ENCODE results near the gene MAPRE3.
A peak's percentile ranks its signal among the peaks of the same experiment; 100 is the strongest.

MAPRE3 gene

GRCh38 chr2:27001950-27002349 lies 31.5 kb downstream of the MAPRE3 start:
- no peak overlapping the region for H3K27ac ChIP-seq (ENCODE audit: low read depth, low read length, severe bottlenecking)
- peaks cover 11% of the 10 kb centered on the region for H3K4me1 ChIP-seq (ENCODE audit: control insufficient read depth, insufficient read depth, low read length, poor library complexity, severe bottlenecking)
- WGBS, 2 experiments (ENCODE audit: insufficient coverage in 2 of 2) = 52 to 86% methylated on average over 3 to 4 of the region's 5 CpGs
- no peaks in the 10 kb centered on the region for H3K9me3 ChIP-seq (ENCODE audit: control insufficient read depth, low read length)
- H3K36me3 ChIP-seq (ENCODE audit: control insufficient read depth, insufficient read depth, low read length) = no peaks in the 10 kb centered on the region
- H3K4me3 ChIP-seq (ENCODE audit: extremely low read depth, insufficient read depth, low read length, poor library complexity, severe bottlenecking) = no peak overlapping the region

GRCh38 chr2:27003007-27003406 lies 32.6 kb downstream of the MAPRE3 start:
- H3K4me3 ChIP-seq (ENCODE audit: extremely low read depth, insufficient read depth, low read length, poor library complexity, severe bottlenecking) = no peak overlapping the region
- WGBS, 2 experiments (ENCODE audit: insufficient coverage in 2 of 2) = 90 to 100% methylated on average over 1 to 3 of the region's 4 CpGs
- H3K4me1 ChIP-seq (ENCODE audit: control insufficient read depth, insufficient read depth, low read length, poor library complexity, severe bottlenecking) = peaks cover 19% of the 10 kb centered on the region
- no peaks in the 10 kb centered on the region for H3K9me3 ChIP-seq (ENCODE audit: control insufficient read depth, low read length)
- H3K27ac ChIP-seq (ENCODE audit: low read depth, low read length, severe bottlenecking) = no peak overlapping the region
- no peaks in the 10 kb centered on the region for H3K36me3 ChIP-seq (ENCODE audit: control insufficient read depth, insufficient read depth, low read length)

DNA sequence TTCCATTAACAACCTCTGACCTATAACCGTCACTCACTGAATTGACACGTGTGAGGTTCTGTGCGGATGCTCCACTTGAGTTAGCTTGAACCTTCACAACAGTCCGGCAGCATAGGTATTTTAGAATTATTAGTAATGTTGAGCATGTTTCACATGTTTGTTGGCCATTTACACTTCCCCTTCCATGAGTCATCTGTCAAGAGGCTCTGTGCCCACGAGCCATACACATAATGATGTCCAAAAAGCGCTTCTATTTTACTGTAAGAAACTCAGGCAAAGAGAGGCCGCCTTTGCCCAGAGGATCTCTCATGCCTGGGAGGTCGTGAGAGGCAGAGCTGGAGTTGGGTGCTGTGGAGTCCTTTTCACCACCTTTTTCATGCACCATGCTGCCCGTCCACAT lies 33.4 kb downstream of the MAPRE3 start:
- peaks cover 23% of the 10 kb centered on the region for H3K4me1 ChIP-seq (ENCODE audit: control insufficient read depth, insufficient read depth, low read length, poor library complexity, severe bottlenecking)
- WGBS, 2 experiments (ENCODE audit: insufficient coverage in 2 of 2) = 84 to 90% methylated on average over 4 to 6 of the region's 9 CpGs

GRCh38 chr2:27006602-27007415 lies 36.4 kb downstream of the MAPRE3 start:
- 75 to 82% methylated on average over 3 to 5 of the region's 6 CpGs for WGBS, 2 experiments (ENCODE audit: insufficient coverage in 2 of 2)
- Histone ChIP-seq H3K9me3 (ENCODE audit: control insufficient read depth, low read length) (peaks cover 3% of the 10 kb centered on the region), H3K4me3 (ENCODE audit: extremely low read depth, insufficient read depth, low read length, poor library complexity, severe bottlenecking) (no peak overlapping the region), H3K4me1 (ENCODE audit: control insufficient read depth, insufficient read depth, low read length, poor library complexity, severe bottlenecking) (peaks cover 33% of the 10 kb centered on the region), H3K27ac (ENCODE audit: low read depth, low read length, severe bottlenecking) (peak overlapping the region; percentile 76), H3K36me3 (ENCODE audit: control insufficient read depth, insufficient read depth, low read length) (no peaks in the 10 kb centered on the region)

More for the DNA sequence above, 33.4 kb downstream of the MAPRE3 start:
- Histone ChIP-seq H3K36me3 (ENCODE audit: control insufficient read depth, insufficient read depth, low read length) (no peaks in the 10 kb centered on the region), H3K4me3 (ENCODE audit: extremely low read depth, insufficient read depth, low read length, poor library complexity, severe bottlenecking) (no peak overlapping the region), H3K27ac (ENCODE audit: low read depth, low read length, severe bottlenecking) (no peak overlapping the region), H3K9me3 (ENCODE audit: control insufficient read depth, low read length) (peaks cover 3% of the 10 kb centered on the region)

GRCh38 chr2:27007416-27008374 lies 37.3 kb downstream of the MAPRE3 start:
- 60 to 67% methylated on average over 2 to 3 of the region's 8 CpGs for WGBS, 2 experiments (ENCODE audit: insufficient coverage in 2 of 2)
- Histone ChIP-seq H3K4me1 (ENCODE audit: control insufficient read depth, insufficient read depth, low read length, poor library complexity, severe bottlenecking) (peaks cover 33% of the 10 kb centered on the region), H3K36me3 (ENCODE audit: control insufficient read depth, insufficient read depth, low read length) (no peaks in the 10 kb centered on the region), H3K4me3 (ENCODE audit: extremely low read depth, insufficient read depth, low read length, poor library complexity, severe bottlenecking) (no peak overlapping the region), H3K9me3 (ENCODE audit: control insufficient read depth, low read length) (peaks cover 3% of the 10 kb centered on the region), H3K27ac (ENCODE audit: low read depth, low read length, severe bottlenecking) (peak overlapping the region; percentile 76)

DNA sequence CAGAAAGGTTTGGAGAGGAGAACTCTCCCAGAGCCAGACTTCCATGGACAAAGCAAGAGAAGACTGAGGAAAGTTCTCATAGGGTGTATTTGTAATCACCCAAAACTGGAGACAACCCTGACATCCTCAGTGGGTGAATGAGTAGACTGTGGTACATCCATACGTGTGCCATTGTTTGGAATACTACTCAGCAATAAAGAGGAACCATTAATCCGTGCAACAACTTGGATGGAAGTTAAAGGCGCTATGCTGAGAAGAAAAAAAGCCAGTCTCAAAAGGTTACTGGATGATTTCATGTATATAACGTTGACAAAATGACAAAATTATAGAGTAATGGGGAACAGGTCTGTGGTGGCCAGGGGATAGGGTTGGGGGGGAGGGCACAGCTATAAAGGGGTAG lies 38.2 kb downstream of the MAPRE3 start:
- Histone ChIP-seq H3K9me3 (ENCODE audit: control insufficient read depth, low read length) (peaks cover 3% of the 10 kb centered on the region), H3K27ac (ENCODE audit: low read depth, low read length, severe bottlenecking) (no peak overlapping the region), H3K4me1 (ENCODE audit: control insufficient read depth, insufficient read depth, low read length, poor library complexity, severe bottlenecking) (peaks cover 31% of the 10 kb centered on the region), H3K4me3 (ENCODE audit: extremely low read depth, insufficient read depth, low read length, poor library complexity, severe bottlenecking) (no peak overlapping the region), H3K36me3 (ENCODE audit: control insufficient read depth, insufficient read depth, low read length) (no peaks in the 10 kb centered on the region)
- 96 to 97% methylated on average over 4 of the region's 4 CpGs for WGBS, 2 experiments (ENCODE audit: insufficient coverage in 2 of 2)

DNA sequence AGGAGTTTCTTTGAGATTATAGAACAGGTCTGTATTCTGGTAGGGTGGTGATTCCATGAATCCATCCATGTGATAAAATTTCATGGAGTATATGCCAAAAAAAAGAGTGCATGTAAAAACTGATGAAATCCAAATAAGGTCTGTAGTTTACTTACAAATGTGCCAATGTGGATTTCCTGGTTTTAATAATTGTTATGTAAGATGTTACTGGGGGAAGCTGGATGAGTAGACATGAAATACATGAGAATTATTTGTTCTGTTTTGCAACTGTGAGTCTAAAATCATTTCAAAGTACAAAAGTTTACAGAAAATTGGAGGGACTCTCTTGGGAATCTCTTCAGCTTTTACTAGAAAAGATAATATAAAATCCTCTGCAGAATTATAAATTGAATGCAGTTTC lies 38.6 kb downstream of the MAPRE3 start:
- peaks cover 27% of the 10 kb centered on the region for H3K4me1 ChIP-seq (ENCODE audit: control insufficient read depth, insufficient read depth, low read length, poor library complexity, severe bottlenecking)
- peaks cover 4% of the 10 kb centered on the region for H3K36me3 ChIP-seq (ENCODE audit: control insufficient read depth, insufficient read depth, low read length)
- H3K4me3 ChIP-seq (ENCODE audit: extremely low read depth, insufficient read depth, low read length, poor library complexity, severe bottlenecking) = no peak overlapping the region
- H3K9me3 ChIP-seq (ENCODE audit: control insufficient read depth, low read length) = peaks cover 3% of the 10 kb centered on the region
- no peak overlapping the region for H3K27ac ChIP-seq (ENCODE audit: low read depth, low read length, severe bottlenecking)

DNA sequence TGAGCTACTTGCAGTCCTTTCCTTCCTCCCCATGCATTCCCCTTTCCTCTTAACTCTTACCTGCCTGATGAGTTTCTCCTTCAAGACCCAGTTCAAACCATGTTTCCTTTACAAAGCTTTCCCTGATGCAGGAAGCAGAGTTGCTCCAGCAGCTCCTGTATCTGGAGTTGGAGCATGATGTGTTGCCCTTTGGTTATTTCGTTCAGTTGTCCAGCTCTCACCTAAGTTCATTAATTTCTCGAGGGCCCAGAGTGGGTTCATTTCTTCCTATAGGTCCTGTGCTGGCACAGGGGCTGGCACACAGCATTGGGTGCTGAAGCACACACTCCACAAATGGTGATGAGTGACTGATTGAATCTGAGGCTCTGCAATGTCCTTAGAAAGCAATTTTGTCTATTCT lies 39.3 kb downstream of the MAPRE3 start:
- WGBS, 2 experiments (ENCODE audit: insufficient coverage in 2 of 2) = 90% methylated on average over 2 of the region's 2 CpGs
- peaks cover 3% of the 10 kb centered on the region for H3K9me3 ChIP-seq (ENCODE audit: control insufficient read depth, low read length)
- H3K4me3 ChIP-seq (ENCODE audit: extremely low read depth, insufficient read depth, low read length, poor library complexity, severe bottlenecking) = no peak overlapping the region
- no peak overlapping the region for H3K27ac ChIP-seq (ENCODE audit: low read depth, low read length, severe bottlenecking)
- H3K4me1 ChIP-seq (ENCODE audit: control insufficient read depth, insufficient read depth, low read length, poor library complexity, severe bottlenecking) = peaks cover 24% of the 10 kb centered on the region
- peaks cover 10% of the 10 kb centered on the region for H3K36me3 ChIP-seq (ENCODE audit: control insufficient read depth, insufficient read depth, low read length)

- peaks cover 26% of the 10 kb centered on the region for H3K4me1 ChIP-seq (ENCODE audit: control insufficient read depth, insufficient read depth, low read length, poor library complexity, severe bottlenecking)
- peaks cover 3% of the 10 kb centered on the region for H3K9me3 ChIP-seq (ENCODE audit: control insufficient read depth, low read length)
- H3K4me3 ChIP-seq (ENCODE audit: extremely low read depth, insufficient read depth, low read length, poor library complexity, severe bottlenecking) = no peak overlapping the region
- 100% methylated on average over 2 of the region's 3 CpGs; no CpG with 5 or more reads in 1 of the 2 experiments for WGBS, 2 experiments (ENCODE audit: insufficient coverage in 2 of 2)
- peaks cover 11% of the 10 kb centered on the region for H3K36me3 ChIP-seq (ENCODE audit: control insufficient read depth, insufficient read depth, low read length)
- no peak overlapping the region for H3K27ac ChIP-seq (ENCODE audit: low read depth, low read length, severe bottlenecking)
Measured at GRCh38 chr2:27010139-27010538, 39.7 kb downstream of the MAPRE3 start.

DNA sequence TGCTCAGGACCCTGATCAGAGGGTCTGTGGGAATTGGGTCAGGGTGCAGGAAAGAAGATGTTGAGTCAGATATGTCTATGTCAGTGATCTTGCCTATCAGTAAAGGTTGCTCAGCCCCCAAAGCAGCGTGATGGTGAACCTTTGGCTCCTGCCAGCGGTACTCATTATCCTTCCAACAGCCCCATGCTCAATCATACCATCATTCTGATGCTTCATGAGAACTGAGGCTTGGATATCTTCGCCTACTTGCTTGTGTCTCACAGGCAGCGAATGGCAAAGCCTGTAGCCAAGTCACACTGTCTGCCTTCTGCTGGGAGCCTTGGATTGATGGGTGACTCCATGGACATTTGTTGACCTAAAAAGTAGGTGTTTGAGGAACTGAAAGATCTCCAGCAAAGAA lies 43.3 kb downstream of the MAPRE3 start:
- 69 to 88% methylated on average over 3 to 4 of the region's 4 CpGs for WGBS, 2 experiments (ENCODE audit: insufficient coverage in 2 of 2)
- H3K4me3 ChIP-seq (ENCODE audit: extremely low read depth, insufficient read depth, low read length, poor library complexity, severe bottlenecking) = no peak overlapping the region
- H3K27ac ChIP-seq (ENCODE audit: low read depth, low read length, severe bottlenecking) = no peak overlapping the region
- peaks cover 11% of the 10 kb centered on the region for H3K36me3 ChIP-seq (ENCODE audit: control insufficient read depth, insufficient read depth, low read length)
- peaks cover 23% of the 10 kb centered on the region for H3K4me1 ChIP-seq (ENCODE audit: control insufficient read depth, insufficient read depth, low read length, poor library complexity, severe bottlenecking)
- H3K9me3 ChIP-seq (ENCODE audit: control insufficient read depth, low read length) = no peaks in the 10 kb centered on the region

All from mesodermal cell (in vitro differentiated cells).